NB4 (cell line): Measurements from ENCODE around the gene TCF3.

ENCODE experiments used
- DNase-seq: peaks from one replicate; pipeline ENCODE4 v3.0.0; 2010; ENCODE audit warnings: low read depth
- H3K4me3 ChIP-seq: one replicate; pipeline ENCODE4 v1.5.1; 2011; ENCODE audit warnings: mild to moderate bottlenecking, low read depth, low read length, moderate library complexity
- CTCF ChIP-seq: IDR thresholded peaks from one replicate; pipeline ENCODE4 v1.5.1; 2012; ENCODE audit warnings: low read depth, low read length
- MAX ChIP-seq: IDR thresholded peaks from 2 replicates; pipeline ENCODE4 v1.6.1; 2011; ENCODE audit warnings: low read depth, low read length
- MYC ChIP-seq: IDR thresholded peaks from 2 replicates; pipeline ENCODE4 v1.6.1; 2011; ENCODE audit warnings: low read depth, low read length
- POLR2A ChIP-seq: IDR thresholded peaks from 2 replicates; pipeline ENCODE4 v1.6.1; 2011; ENCODE audit warnings: mild to moderate bottlenecking; ENCODE audit not compliant: insufficient read length; ENCODE audit errors: extremely low read depth

Gene TCF3

DNA sequence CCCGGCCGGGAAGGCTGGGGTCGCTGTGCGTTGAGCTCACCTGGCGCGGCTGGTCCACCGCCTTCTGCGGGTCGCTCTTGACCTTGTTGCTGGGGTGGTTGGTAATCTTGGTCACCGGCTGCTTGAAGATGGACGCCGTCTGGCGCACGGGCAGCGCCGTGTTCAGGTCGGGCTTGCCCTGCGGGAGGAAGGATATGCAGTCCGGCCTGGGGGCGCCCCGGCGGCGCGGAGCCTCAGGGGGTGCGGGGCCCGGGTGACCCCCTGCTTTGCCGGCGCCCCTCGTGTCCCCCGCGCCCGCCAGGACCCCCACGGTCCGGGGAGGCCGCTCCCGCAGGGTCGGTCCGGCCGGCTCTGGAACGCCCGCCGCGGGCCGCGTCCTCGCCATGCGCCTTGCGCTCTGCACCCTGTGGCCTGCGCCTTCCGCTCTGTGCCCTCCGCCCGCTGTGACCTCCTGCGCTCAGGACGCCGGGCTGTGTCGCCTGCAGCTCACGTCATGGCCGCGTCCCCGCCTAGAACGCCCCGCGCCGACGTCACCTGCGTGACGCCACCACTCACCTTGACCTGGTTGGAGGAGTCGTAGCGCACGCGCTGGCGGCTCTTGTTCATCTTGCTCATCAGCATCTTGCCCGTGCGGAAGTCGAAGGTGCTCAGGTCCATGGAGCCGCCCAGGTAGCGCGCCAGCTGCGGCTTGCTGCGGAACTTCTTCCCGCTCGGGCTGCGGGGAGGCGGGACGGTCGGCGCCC lies 67.7 kb downstream of the TCF3 start:
- H3K4me3 ChIP-seq, result no peak overlapping the region
- no peak for DNase-seq
- TF ChIP-seq MYC (no peak), POLR2A (no peak), MAX (no peak), CTCF (no peak)

DNA sequence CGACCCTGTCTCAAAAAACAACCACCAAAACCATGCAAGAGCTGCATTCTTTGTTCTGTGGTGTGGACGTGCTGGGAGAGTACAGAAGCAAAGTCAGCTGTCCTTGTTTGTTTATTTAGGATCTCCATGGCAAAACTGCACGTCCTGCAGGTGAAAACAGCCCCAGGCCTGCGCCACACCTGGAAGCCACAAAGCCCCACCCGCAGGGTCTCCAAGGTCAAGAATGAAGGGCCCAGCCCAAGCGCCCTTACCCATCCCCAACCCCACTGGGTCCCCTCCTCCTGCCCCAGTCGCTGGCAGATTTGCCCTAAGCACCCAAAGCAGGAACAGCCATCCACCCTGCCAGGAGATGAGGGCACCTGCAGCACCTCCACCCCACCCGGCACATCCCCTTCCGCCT lies 70.2 kb downstream of the TCF3 start:
- TF ChIP-seq POLR2A (no peak), CTCF (no peak), MAX (no peak), MYC (no peak)
- DNase-seq, result no peak
- no peak overlapping the region for H3K4me3 ChIP-seq

DNA sequence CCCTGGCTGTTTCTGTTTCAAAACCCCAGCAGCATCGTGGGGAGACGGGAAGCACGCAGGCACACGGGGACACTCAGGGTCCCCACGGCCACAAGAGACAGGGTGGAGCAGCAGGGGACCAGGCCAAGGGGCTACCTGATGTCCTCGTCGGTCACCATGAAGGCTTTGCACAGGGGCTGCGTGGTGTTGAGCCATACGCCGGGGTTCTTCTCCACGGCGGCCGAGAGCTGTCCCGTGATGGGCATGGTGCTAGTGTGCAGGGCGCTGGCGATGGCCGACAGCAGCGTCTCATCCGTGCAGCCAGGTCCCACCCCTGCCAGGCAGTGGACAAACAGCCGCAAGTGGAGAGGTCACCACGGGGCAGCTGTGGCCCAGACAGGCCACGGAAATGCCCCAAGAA lies 71.5 kb downstream of the TCF3 start:
- DNase-seq, result no peak
- no peak overlapping the region for H3K4me3 ChIP-seq

DNA sequence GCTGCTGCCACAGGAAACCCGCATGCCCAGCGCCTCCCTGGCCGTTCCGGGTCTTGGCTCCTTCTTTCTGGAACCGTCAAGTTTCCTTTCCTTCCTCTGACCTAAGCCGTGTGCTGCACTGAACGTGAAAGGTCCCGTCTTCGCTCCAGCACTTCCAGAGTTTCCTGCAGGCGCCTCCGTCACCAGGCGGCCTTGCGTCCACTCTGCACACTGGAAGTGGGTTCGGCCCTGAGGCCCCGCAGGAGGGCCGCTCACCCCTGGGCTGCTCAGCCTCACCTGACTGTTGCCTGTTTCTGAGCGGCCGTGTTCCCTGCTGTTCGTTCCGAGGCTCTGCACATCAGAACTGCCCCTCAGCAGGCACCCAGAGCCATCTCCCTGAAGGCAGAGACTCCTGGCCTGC lies 72.0 kb downstream of the TCF3 start:
- no peak for DNase-seq
- TF ChIP-seq CTCF (no peak), MAX (no peak), POLR2A (no peak), MYC (no peak)
- H3K4me3 ChIP-seq, result no peak overlapping the region

More for the DNA sequence above, 71.5 kb downstream of the TCF3 start:
- TF ChIP-seq MYC (no peak), POLR2A (no peak), CTCF (no peak), MAX (no peak)

GRCh38 chr19:1579222-1579621 lies 73.2 kb downstream of the TCF3 start:
- TF ChIP-seq POLR2A, result no peak
- TF ChIP-seq MAX, result no peak
- TF ChIP-seq CTCF, result no peak
- no peak for TF ChIP-seq MYC
- H3K4me3 ChIP-seq, result no peak overlapping the region
- no peak for DNase-seq
